Tibial nerve (tissue), 4 donors: ENCODE data around the gene MBP. TPM values are rescaled to one million over a fixed set of nuclear protein-coding genes. Genes with fewer than 3 reads are reported as not detected.
A peak's percentile ranks its signal among the peaks of the same experiment; 100 is the strongest.

ENCODE experiments used
- DNase-seq, 2 donors: peaks; one replicate each; pipeline ENCODE4 v3.0.0-alpha.2; 2019; ENCODE audit warnings: low spot score in 2 of 2
- H3K27ac ChIP-seq, 4 donors: fragments of 200-600 bp; sonication (generic) in 3 of 4; one replicate each; pipeline ENCODE4 v1.5.1; 2017 to 2019; ENCODE audit warnings: mild to moderate bottlenecking in 1 of 4
- H3K27me3 ChIP-seq, 2 donors: fragments of 200-600 bp; sonication (generic) in 1 of 2; one replicate each; pipeline versions ENCODE4 v1.5.1 to v1.6.0; 2017 to 2019
- H3K36me3 ChIP-seq, 3 donors: fragments of 200-600 bp; sonication (generic); one replicate each; pipeline ENCODE4 v1.5.1; 2018 to 2019
- H3K4me1 ChIP-seq, 4 donors: fragments of 200-600 bp; sonication (generic) in 3 of 4; one replicate each; pipeline ENCODE4 v1.5.1; 2017 to 2019
- H3K4me3 ChIP-seq, 4 donors: fragments of 200-600 bp; sonication (generic) in 3 of 4; one replicate each; pipeline ENCODE4 v1.5.1; 2017 to 2019; ENCODE audit warnings: mild to moderate bottlenecking in 1 of 4, moderate library complexity in 1 of 4
- H3K9me3 ChIP-seq, 4 donors: fragments of 200-600 bp; sonication (generic) in 3 of 4; one replicate each; pipeline ENCODE4 v1.5.1; 2017 to 2019
- CTCF ChIP-seq, 5 experiments: fragments of 200-600 bp in 3 of 5; fragments of 450-650 bp in 2 of 5; sonication (generic) in 3 of 5; IDR thresholded peaks; one replicate each; pipeline ENCODE4 v1.5.1; 2016 to 2019; ENCODE audit warnings: antibody characterized with exemption in 5 of 5, mild to moderate bottlenecking in 3 of 5, moderate library complexity in 2 of 5
- EP300 ChIP-seq, 2 donors: sonication (generic); formaldehyde crosslinking; IDR thresholded peaks; one replicate each; pipeline ENCODE4 v1.6.1; 2017; ENCODE audit warnings: antibody characterized with exemption in 2 of 2, mild to moderate bottlenecking in 1 of 2
- POLR2A ChIP-seq, 2 donors: fragments of 450-650 bp; IDR thresholded peaks; one replicate each; pipeline ENCODE4 v1.6.1; 2017; ENCODE audit warnings: antibody characterized with exemption in 2 of 2, mild to moderate bottlenecking in 2 of 2, moderate library complexity in 2 of 2
- WGBS, 2 donors: methylation state at CpG; one replicate each; pipeline ENCODE4 v1.1.5; 2018; 5-methylcytosine and 5-hydroxymethylcytosine counted together
- total RNA-seq, 4 donors: library from RNA; depleted of rRNA; stranded (reverse); fragments of >200 nt; gene quantifications; one replicate each; pipeline ENCODE4 v1.1.0, GENCODE V29; 2016

The MBP gene
- total RNA-seq, 4 donors from 2014 or later = 831 to 1,485 (median 1,405) TPM

GRCh38 chr18:76957384-76958355 is 174.9 kb downstream of the MBP start:
- Histone ChIP-seq H3K9me3 (no peaks in the 10 kb centered on the region), H3K27ac (no peak overlapping the region), H3K4me1 (peaks cover 0 to 36% (median 3%) of the 10 kb centered on the region in 4 donors), H3K4me3 (no peak overlapping the region), H3K36me3 (peaks cover 0 to 75% (median 0%) of the 10 kb centered on the region in 3 donors), H3K27me3 (no peaks in the 10 kb centered on the region)
- 86 to 90% methylated on average over 18 of the region's 18 CpGs for WGBS, 2 donors
- TF ChIP-seq POLR2A (IDR thresholded peaks at IDR 0.05) = no peak
- TF ChIP-seq CTCF (IDR thresholded peaks at IDR 0.05) = no peak
- TF ChIP-seq EP300 (IDR thresholded peaks at IDR 0.05) = no peak
- DNase-seq = no peak

DNA sequence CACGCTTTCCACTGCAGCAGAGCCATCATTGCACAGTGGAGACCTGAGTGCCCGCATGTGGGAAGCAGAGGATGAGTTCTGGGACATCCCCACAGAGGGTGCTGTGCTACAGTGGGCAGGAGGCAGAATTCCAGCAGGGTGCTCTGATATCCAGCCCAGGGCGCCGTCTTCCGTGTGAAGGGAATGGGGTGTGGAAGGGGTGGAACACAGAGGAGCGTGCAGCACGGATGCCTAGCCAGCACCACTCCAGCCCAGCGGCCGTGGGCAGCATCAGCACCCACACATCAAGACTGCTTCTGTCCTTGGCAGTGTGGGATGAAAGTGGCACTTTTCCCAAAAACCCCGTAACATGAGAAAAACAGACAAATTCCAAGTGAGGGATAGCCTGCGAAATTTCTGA is 175.9 kb downstream of the MBP start:
- H3K4me3 ChIP-seq = no peak overlapping the region
- 67 to 75% methylated on average over 11 of the region's 11 CpGs for WGBS, 2 donors
- H3K27ac ChIP-seq = no peak overlapping the region
- H3K27me3 ChIP-seq = no peaks in the 10 kb centered on the region
- H3K9me3 ChIP-seq = no peaks in the 10 kb centered on the region
- H3K4me1 ChIP-seq = peaks cover 0 to 36% (median 3%) of the 10 kb centered on the region in 4 donors
- DNase-seq = no peak
- H3K36me3 ChIP-seq = peaks cover 0 to 70% (median 0%) of the 10 kb centered on the region in 3 donors
- TF ChIP-seq CTCF (IDR thresholded peaks at IDR 0.05) (no peak), POLR2A (IDR thresholded peaks at IDR 0.05) (no peak), EP300 (IDR thresholded peaks at IDR 0.05) (peak in 1 of 2 donors; percentile 33)

DNA sequence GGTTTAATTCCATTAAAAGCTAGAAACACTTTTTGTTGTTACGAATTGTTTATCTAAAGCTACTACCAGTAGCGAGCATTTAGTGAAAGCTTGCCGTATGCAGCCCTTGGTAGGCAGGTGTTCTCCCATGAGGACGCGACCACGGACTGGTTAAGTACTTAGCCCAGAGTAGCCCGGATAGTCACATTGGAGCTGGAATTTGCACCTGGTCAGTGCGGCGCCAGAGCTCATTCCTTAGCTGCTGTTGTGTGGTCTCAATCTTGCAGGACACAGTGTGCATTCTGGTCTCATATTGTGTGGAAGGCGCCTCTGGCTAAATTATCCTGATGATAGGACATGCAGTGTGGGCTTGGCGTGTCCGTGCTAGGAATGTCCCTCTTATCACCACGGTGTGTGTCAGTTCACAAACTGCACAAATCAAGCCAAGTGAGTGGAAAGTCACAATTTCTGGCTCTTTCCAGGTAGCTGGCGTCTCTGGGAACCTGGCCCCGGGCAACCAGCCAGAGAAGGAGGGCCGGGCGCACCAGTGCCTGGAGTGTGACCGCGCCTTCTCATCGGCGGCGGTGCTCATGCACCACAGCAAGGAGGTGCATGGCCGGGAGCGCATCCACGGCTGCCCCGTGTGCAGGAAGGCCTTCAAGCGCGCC is 176.9 kb downstream of the MBP start:
- peaks cover 0 to 36% (median 3%) of the 10 kb centered on the region in 4 donors for H3K4me1 ChIP-seq
- no peak for DNase-seq
- H3K4me3 ChIP-seq = no peak overlapping the region
- WGBS, 2 donors = 83% methylated on average over 22 to 28 of the region's 28 CpGs
- no peak overlapping the region for H3K27ac ChIP-seq
- H3K36me3 ChIP-seq = peaks cover 0 to 70% (median 0%) of the 10 kb centered on the region in 3 donors
- H3K27me3 ChIP-seq = no peaks in the 10 kb centered on the region
- no peaks in the 10 kb centered on the region for H3K9me3 ChIP-seq
- no peak for TF ChIP-seq POLR2A (IDR thresholded peaks at IDR 0.05)
- no peak for TF ChIP-seq CTCF (IDR thresholded peaks at IDR 0.05)
- TF ChIP-seq EP300 (IDR thresholded peaks at IDR 0.05) = no peak

DNA sequence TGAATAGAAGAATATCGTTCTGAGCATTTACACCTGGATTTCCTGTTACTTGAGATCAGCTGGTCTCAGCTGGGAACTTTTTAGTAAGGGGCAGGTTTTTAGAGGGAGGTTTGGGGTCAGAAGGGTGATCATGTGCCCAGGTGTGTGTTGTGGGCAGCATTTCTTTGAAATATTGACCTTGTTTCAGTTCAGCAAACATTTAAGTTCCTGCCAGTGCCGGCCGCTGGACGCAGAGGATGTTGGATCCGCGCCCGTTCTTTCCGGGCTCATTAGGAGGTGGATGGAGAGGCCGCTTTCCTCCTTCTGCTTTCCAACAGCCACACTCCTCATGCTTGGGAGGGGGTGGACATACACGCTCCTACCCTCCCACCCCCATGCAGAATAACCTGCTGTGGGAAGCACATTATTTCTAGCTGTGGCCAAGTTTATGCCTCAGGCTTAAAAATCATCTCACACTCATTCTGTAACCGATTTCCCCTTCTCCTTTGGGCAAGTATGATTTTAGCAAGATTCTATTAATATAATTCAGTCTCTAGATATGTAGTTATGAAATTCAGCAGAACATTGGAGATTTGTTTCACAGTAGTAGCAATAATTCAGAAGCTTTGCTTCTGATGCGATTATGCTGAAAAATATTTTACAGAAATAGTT is 178.9 kb downstream of the MBP start:
- peak overlapping the region in 2 of 4 donors; percentile 41 to 60 for H3K27ac ChIP-seq
- H3K4me1 ChIP-seq = peaks cover 0 to 32% (median 3%) of the 10 kb centered on the region in 4 donors
- 26 to 43% methylated on average over 12 of the region's 12 CpGs for WGBS, 2 donors
- no peak for TF ChIP-seq EP300 (IDR thresholded peaks at IDR 0.05)
- TF ChIP-seq CTCF (IDR thresholded peaks at IDR 0.05) = no peak
- no peak for TF ChIP-seq POLR2A (IDR thresholded peaks at IDR 0.05)
- H3K27me3 ChIP-seq = no peaks in the 10 kb centered on the region
- peak overlapping the region in 1 of 4 donors; percentile 13 for H3K4me3 ChIP-seq
- H3K36me3 ChIP-seq = peaks cover 0 to 70% (median 0%) of the 10 kb centered on the region in 3 donors
- H3K9me3 ChIP-seq = no peaks in the 10 kb centered on the region
- peak; percentile 64 to 75 for DNase-seq
